22Rv1 (cell line): Measurements from ENCODE around the gene DMD.
"Not testable (repeated sequence)": the region's sequence is repeated elsewhere in the genome, so short reads cannot be mapped to it uniquely, and the experiment has no call there.

ENCODE experiments used
- CTCF ChIP-seq: fragments of 450-650 bp; IDR thresholded peaks from 2 replicates; pipeline ENCODE4 v1.5.1; 2017; ENCODE audit warnings: mild to moderate bottlenecking
- ZFX ChIP-seq: fragments of 450-650 bp; IDR thresholded peaks from 2 replicates; pipeline ENCODE4 v1.6.1; 2017; ENCODE audit warnings: antibody characterized with exemption, borderline replicate concordance

DNA sequence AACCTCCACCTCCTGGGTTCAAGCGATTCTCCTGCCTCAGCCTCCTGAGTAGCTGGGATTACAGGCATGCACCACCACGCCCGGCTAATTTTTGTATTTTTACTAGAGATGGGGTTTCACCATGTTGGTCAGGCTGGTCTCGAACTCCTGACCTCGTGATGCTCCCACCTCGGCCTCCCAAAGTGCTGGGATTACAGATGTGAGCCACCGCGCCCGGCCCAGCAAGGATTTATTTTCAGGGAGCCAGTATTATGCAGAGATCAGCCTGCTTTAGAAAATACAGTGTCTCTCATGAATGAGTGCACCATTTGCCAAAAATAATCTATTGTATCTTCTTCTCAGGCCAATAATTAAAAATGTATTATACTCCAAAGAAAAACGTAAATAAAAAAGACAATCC lies 26.5 kb downstream of the DMD start:
- not testable (repeated sequence) for TF ChIP-seq CTCF, ZFX
